H1 (cell line): Measurements from ENCODE around the gene SLC16A6. TPM values are rescaled to one million over a fixed set of nuclear protein-coding genes. Genes with fewer than 3 reads are reported as not detected.

Source experiments
- CTCF ChIA-PET: fragments of 300-600 bp; sonication (Branson Sonifier 250); formaldehyde crosslinking; loops from one replicate; lab custom pipeline; 2021; ENCODE audit not compliant: partially characterized antibody; lab: Charles Lee
- POLR2A ChIA-PET: fragments of 300-600 bp; sonication (Branson Sonifier 250); formaldehyde crosslinking; loops from one replicate; lab custom pipeline; 2021; ENCODE audit warnings: inconsistent platforms; ENCODE audit not compliant: partially characterized antibody; lab: Charles Lee
- DNase-seq, 2 experiments: peaks; one replicate each; pipeline versions ENCODE4 v3.0.0 to v3.0.0-alpha.2; 2010 to 2022; ENCODE audit warnings: low spot score in 2 of 2, low read depth in 1 of 2, mixed read lengths in 1 of 2
- FAIRE-seq: peaks from 2 replicates; lab custom pipeline; 2011; peaks lifted over from hg19 to GRCh38; lab: Jason Lieb, UNC
- H2AFZ ChIP-seq: 2 replicates; pipeline ENCODE4 v1.8.1; 2012; ENCODE audit warnings: low read length, inconsistent platforms
- H2AK5ac ChIP-seq: 2 replicates; pipeline ENCODE4 v1.6.1; 2013; ENCODE audit warnings: low read depth, low read length
- H2BK120ac ChIP-seq: replicated peaks from 2 replicates; pipeline ENCODE3; 2013; ENCODE audit warnings: low read depth, low read length, inconsistent platforms
- H2BK12ac ChIP-seq: 2 replicates; pipeline ENCODE4 v1.6.1; 2013; ENCODE audit warnings: low read depth, low read length
- H2BK15ac ChIP-seq: 2 replicates; pipeline ENCODE4 v1.6.1; 2013; ENCODE audit warnings: low read length
- H2BK20ac ChIP-seq: 2 replicates; pipeline ENCODE4 v1.6.1; 2013; ENCODE audit warnings: low read length
- H2BK5ac ChIP-seq: 2 replicates; pipeline ENCODE4 v1.6.1; 2013; ENCODE audit warnings: low read depth, low read length
- H3K14ac ChIP-seq: 2 replicates; pipeline ENCODE4 v1.6.1; 2013; ENCODE audit warnings: inconsistent platforms; ENCODE audit not compliant: insufficient read length
- H3K18ac ChIP-seq: 2 replicates; pipeline ENCODE4 v1.6.1; 2013; ENCODE audit warnings: low read length; ENCODE audit errors: extremely low read depth
- H3K23ac ChIP-seq: 2 replicates; pipeline ENCODE4 v1.6.1; 2013; ENCODE audit warnings: inconsistent platforms; ENCODE audit not compliant: insufficient read length
- H3K23me2 ChIP-seq: 2 replicates; pipeline ENCODE4 v1.6.1; 2013; ENCODE audit warnings: low read depth, low read length
- H3K27ac ChIP-seq: 2 replicates; pipeline ENCODE4 v1.6.1; 2011; ENCODE audit warnings: low read depth, low read length, inconsistent platforms
- H3K27me3 ChIP-seq, 4 experiments: replicated peaks in 1 of 4; 1 replicate in 1 of 4; 2 replicates in 3 of 4; pipeline versions ENCODE4 v1.6.1 to v1.8.1; 2011 to 2013; ENCODE audit warnings: low read length in 3 of 4, mild to moderate bottlenecking in 3 of 4, inconsistent platforms in 2 of 4, mixed read lengths in 2 of 4, moderate library complexity in 1 of 4; ENCODE audit not compliant: control insufficient read depth in 3 of 4, insufficient read depth in 3 of 4; ENCODE audit errors: extremely low read depth in 1 of 4
- H3K36me3 ChIP-seq, 4 experiments: 2 replicates each; pipeline versions ENCODE4 v1.6.1 to v1.8.1; 2011 to 2013; ENCODE audit warnings: mild to moderate bottlenecking in 4 of 4, low read length in 3 of 4, moderate library complexity in 2 of 4, control low read depth in 1 of 4, inconsistent platforms in 1 of 4; ENCODE audit not compliant: insufficient read depth in 4 of 4, control insufficient read depth in 2 of 4
- H3K4ac ChIP-seq: replicated peaks from 2 replicates; pipeline ENCODE3; 2013; ENCODE audit warnings: low read length, low read depth, mixed read lengths, inconsistent platforms; ENCODE audit not compliant: insufficient read length
- H3K4me1 ChIP-seq, 4 experiments: replicated peaks in 1 of 4; 1 replicate in 1 of 4; 2 replicates in 3 of 4; pipeline versions ENCODE4 v1.6.1 to v1.8.1; 2011 to 2013; ENCODE audit warnings: low read length in 3 of 4, inconsistent platforms in 2 of 4, mixed read lengths in 1 of 4; ENCODE audit not compliant: insufficient read depth in 4 of 4, control insufficient read depth in 3 of 4
- H3K4me2 ChIP-seq, 2 experiments: 2 replicates each; pipeline versions ENCODE4 v1.6.1 to v1.8.1; 2011 to 2013; ENCODE audit warnings: low read depth in 2 of 2, low read length in 2 of 2, control low read depth in 1 of 2, inconsistent platforms in 1 of 2, mild to moderate bottlenecking in 1 of 2; ENCODE audit not compliant: insufficient read depth in 1 of 2
- H3K4me3 ChIP-seq, 4 experiments: fragments of 200-600, 300-600 bp in 1 of 4; sonication (generic), shearing (Covaris generic), sonication (Bioruptor Twin) in 1 of 4; 2 replicates each; pipeline versions ENCODE4 v1.5.1 to v1.8.1; 2011 to 2016; ENCODE audit warnings: low read length in 4 of 4, low read depth in 3 of 4, control low read depth in 2 of 4, inconsistent platforms in 2 of 4, mild to moderate bottlenecking in 2 of 4, mixed read lengths in 1 of 4, moderate library complexity in 1 of 4; ENCODE audit not compliant: insufficient read depth in 2 of 4; ENCODE audit errors: extremely low read depth in 1 of 4
- H3K56ac ChIP-seq: replicated peaks from 2 replicates; pipeline ENCODE3; 2013; ENCODE audit warnings: low read depth, mild to moderate bottlenecking, mixed read lengths, low read length, inconsistent platforms; ENCODE audit not compliant: insufficient read length
- H3K79me1 ChIP-seq: 2 replicates; pipeline ENCODE4 v1.6.1; 2013; ENCODE audit warnings: low read depth, low read length, control low read depth
- H3K79me2 ChIP-seq, 2 experiments: 2 replicates each; pipeline versions ENCODE4 v1.6.1 to v1.8.1; 2012 to 2013; ENCODE audit warnings: low read length in 2 of 2, mild to moderate bottlenecking in 2 of 2, inconsistent platforms in 1 of 2; ENCODE audit not compliant: insufficient read depth in 2 of 2, control insufficient read depth in 1 of 2
- H3K9ac ChIP-seq, 4 experiments: replicated peaks in 1 of 4; 1 replicate in 1 of 4; 2 replicates in 3 of 4; pipeline versions ENCODE4 v1.6.1 to v1.8.1; 2011 to 2013; ENCODE audit warnings: low read depth in 3 of 4, low read length in 3 of 4, control low read depth in 2 of 4, mild to moderate bottlenecking in 2 of 4, moderate library complexity in 2 of 4, inconsistent platforms in 1 of 4; ENCODE audit errors: extremely low read depth in 1 of 4
- H3K9me3 ChIP-seq, 2 experiments: 2 replicates each; pipeline versions ENCODE4 v1.6.1 to v1.8.1; 2012 to 2013; ENCODE audit warnings: mild to moderate bottlenecking in 2 of 2, moderate library complexity in 2 of 2, control low read depth in 1 of 2, inconsistent platforms in 1 of 2, low read depth in 1 of 2, low read length in 1 of 2, mixed read lengths in 1 of 2; ENCODE audit not compliant: insufficient read depth in 2 of 2
- H4K20me1 ChIP-seq, 2 experiments: replicated peaks in 1 of 2; 2 replicates each; pipeline versions ENCODE3 to v1.8.1; 2011 to 2013; ENCODE audit warnings: inconsistent platforms in 2 of 2, low read length in 2 of 2, mild to moderate bottlenecking in 1 of 2; ENCODE audit not compliant: insufficient read depth in 2 of 2, control insufficient read depth in 1 of 2
- H4K5ac ChIP-seq: 2 replicates; pipeline ENCODE4 v1.6.1; 2013; ENCODE audit warnings: low read length, low read depth, mixed read lengths, inconsistent platforms; ENCODE audit not compliant: insufficient read length
- H4K8ac ChIP-seq: 2 replicates; pipeline ENCODE4 v1.8.0; 2013; ENCODE audit warnings: mild to moderate bottlenecking, moderate library complexity, low read length, inconsistent platforms; ENCODE audit not compliant: insufficient read depth; ENCODE audit errors: extremely low read depth
- H4K91ac ChIP-seq: replicated peaks from 2 replicates; pipeline ENCODE3; 2013; ENCODE audit warnings: low read length, mixed read lengths, inconsistent platforms; ENCODE audit not compliant: insufficient read length
- BCL11A ChIP-seq, 2 experiments: IDR thresholded peaks; one replicate each; pipeline ENCODE4 v1.6.1; 2011; ENCODE audit warnings: low read depth in 2 of 2, low read length in 2 of 2, mild to moderate bottlenecking in 2 of 2
- HDAC2 ChIP-seq, 2 experiments: fragments of 300-600 bp in 1 of 2; sonication (generic) in 1 of 2; IDR thresholded peaks; 2 replicates each; pipeline ENCODE4 v1.6.1; 2011 to 2012; ENCODE audit warnings: low read depth in 2 of 2, low read length in 2 of 2, mild to moderate bottlenecking in 2 of 2, moderate library complexity in 2 of 2, borderline replicate concordance in 1 of 2, inconsistent platforms in 1 of 2
- HDAC6 ChIP-seq: IDR thresholded peaks from one replicate; pipeline ENCODE4 v1.7.1; 2012; ENCODE audit warnings: low read depth, mild to moderate bottlenecking, inconsistent platforms, low read length, moderate library complexity
- NRF1 ChIP-seq: IDR thresholded peaks from 2 replicates; pipeline ENCODE4 v1.6.1; 2011; ENCODE audit warnings: mild to moderate bottlenecking, low read depth, low read length, improper control_type of control experiment
- SIX5 ChIP-seq: IDR thresholded peaks from 2 replicates; pipeline ENCODE4 v1.6.1; 2011; ENCODE audit warnings: mild to moderate bottlenecking, low read depth, low read length
- SP2 ChIP-seq: IDR thresholded peaks from 2 replicates; pipeline ENCODE4 v1.6.1; 2012; ENCODE audit warnings: mild to moderate bottlenecking, low read length, inconsistent platforms
- SP4 ChIP-seq: IDR thresholded peaks from 2 replicates; pipeline ENCODE4 v1.6.1; 2012; ENCODE audit warnings: low read length, inconsistent platforms
- TAF7 ChIP-seq: optimal IDR thresholded peaks from 2 replicates; pipeline ENCODE3; 2011; ENCODE audit warnings: low read depth, mild to moderate bottlenecking, inconsistent platforms, low read length, moderate library complexity, borderline replicate concordance
- polyA plus RNA-seq, 7 experiments: library from polyadenylated mRNA; depleted of rRNA in 3 of 7; stranded (reverse) in 5 of 7; unstranded in 2 of 7; fragments of >200 nt in 5 of 7; fragments of 200-250 nt in 2 of 7; gene quantifications; 1 replicate in 5 of 7; 2 replicates in 1 of 7; 4 replicates in 1 of 7; pipeline versions ENCODE4 v1.2.1 to v1.2.3, GENCODE V29; 2011 to 2013; ENCODE audit warnings: missing spikeins in 2 of 7, mixed read lengths in 2 of 7
- total RNA-seq: library from RNA; stranded (reverse); fragmentation: NEBNext Ultra II Directional; extraction: Animal tissue kit (Norgen Biotek cat#: 25700); gene quantifications from 2 replicates; pipeline ENCODE4 v1.2.1, GENCODE V29; 2021
- TF ChIP-seq, protein P1 (sequence below): IDR thresholded peaks from 2 replicates; pipeline ENCODE4 v1.6.1; 2012; ENCODE audit warnings: low read length, inconsistent platforms
- TF ChIP-seq, protein P2 (sequence below): IDR thresholded peaks from 2 replicates; pipeline ENCODE4 v1.6.1; 2011; ENCODE audit warnings: low read length, improper control_type of control experiment
- TF ChIP-seq, protein P3 (sequence below): IDR thresholded peaks from 2 replicates; pipeline ENCODE4 v1.6.1; 2012; ENCODE audit warnings: inconsistent platforms

Gene SLC16A6
- total and polyA plus RNA-seq, 2 of the 8 experiments (the other 6 are each of a cell fraction or from before 2014, with no cell fraction given): 0.17 to 0.22 TPM

DNA sequence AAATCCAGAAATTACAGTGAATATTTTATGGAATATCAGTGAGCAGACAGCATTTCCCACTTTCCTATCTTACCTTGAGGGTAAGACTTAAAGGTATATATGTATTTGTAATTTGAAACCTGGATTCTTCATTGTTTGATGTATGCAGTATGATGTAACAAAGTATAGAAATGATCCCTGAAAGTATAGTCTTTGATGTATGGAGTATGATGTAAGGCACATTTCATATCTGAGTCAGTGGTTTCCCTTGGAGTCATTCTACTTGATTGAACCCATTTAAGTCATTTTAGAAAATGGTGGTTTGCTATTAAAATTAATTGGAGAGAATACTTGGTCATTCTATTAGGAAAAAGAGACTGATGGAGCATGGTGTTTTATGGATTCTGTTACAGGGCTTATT lies 33.0 kb downstream of the SLC16A6 start:
- H2BK15ac ChIP-seq: no peak overlapping the region
- ChIA-PET POLR2A (interaction anchor here (0.8 kb wide), 1 partner anchor 10 kb away, joined by 3 read pairs; the partner anchor contains the start of gene AMZ2), CTCF (interaction anchor here (0.7 to 9.2 kb wide), 5 partner anchors 56 to 208 kb away, joined by 3 to 98 read pairs (median 3); no protein-coding TSS in a partner anchor)
- no peak overlapping the region for H4K91ac ChIP-seq
- no peak overlapping the region for H2BK12ac ChIP-seq
- H4K8ac ChIP-seq: no peak overlapping the region
- 0 out of 7 replicates have a peak, but pooled peaks cover 0 to 3% (median 0%) of the 10 kb centered on the region in 4 experiments for H3K27me3 ChIP-seq
- H3K23ac ChIP-seq: no peak overlapping the region
- no peak overlapping the region for H4K5ac ChIP-seq
- no peak overlapping the region for H3K4me2 ChIP-seq
- H2BK20ac ChIP-seq: no peak overlapping the region
- FAIRE-seq (no peak), DNase-seq (no peak)
- H3K18ac ChIP-seq: no peak overlapping the region
- no peak overlapping the region for H2BK5ac ChIP-seq
- H3K79me2 ChIP-seq: no peaks in the 10 kb centered on the region
- H2BK120ac ChIP-seq: no peak overlapping the region
- H2AFZ ChIP-seq: no peak overlapping the region
- H3K9ac ChIP-seq: no peak overlapping the region
- H3K23me2 ChIP-seq: no peaks in the 10 kb centered on the region
- no peak overlapping the region for H3K27ac ChIP-seq
- peaks cover 0 to 21% (median 1%) of the 10 kb centered on the region in 4 experiments; a peak in 3 of 8 replicates for H3K36me3 ChIP-seq
- H3K79me1 ChIP-seq: no peaks in the 10 kb centered on the region
- H3K9me3 ChIP-seq: no peaks in the 10 kb centered on the region
- H2AK5ac ChIP-seq: no peak overlapping the region
- no peak overlapping the region for H3K4ac ChIP-seq
- H3K14ac ChIP-seq: no peak overlapping the region
- no peak overlapping the region for H3K4me3 ChIP-seq
- peaks cover 0 to 8% (median 4%) of the 10 kb centered on the region in 4 experiments; a peak in 3 of 7 replicates for H3K4me1 ChIP-seq
- no peaks in the 10 kb centered on the region for H4K20me1 ChIP-seq
- no peak overlapping the region for H3K56ac ChIP-seq
- TF ChIP-seq, protein P1, sequence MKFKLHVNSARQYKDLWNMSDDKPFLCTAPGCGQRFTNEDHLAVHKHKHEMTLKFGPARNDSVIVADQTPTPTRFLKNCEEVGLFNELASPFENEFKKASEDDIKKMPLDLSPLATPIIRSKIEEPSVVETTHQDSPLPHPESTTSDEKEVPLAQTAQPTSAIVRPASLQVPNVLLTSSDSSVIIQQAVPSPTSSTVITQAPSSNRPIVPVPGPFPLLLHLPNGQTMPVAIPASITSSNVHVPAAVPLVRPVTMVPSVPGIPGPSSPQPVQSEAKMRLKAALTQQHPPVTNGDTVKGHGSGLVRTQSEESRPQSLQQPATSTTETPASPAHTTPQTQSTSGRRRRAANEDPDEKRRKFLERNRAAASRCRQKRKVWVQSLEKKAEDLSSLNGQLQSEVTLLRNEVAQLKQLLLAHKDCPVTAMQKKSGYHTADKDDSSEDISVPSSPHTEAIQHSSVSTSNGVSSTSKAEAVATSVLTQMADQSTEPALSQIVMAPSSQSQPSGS: no peak
- TF ChIP-seq, protein P2, sequence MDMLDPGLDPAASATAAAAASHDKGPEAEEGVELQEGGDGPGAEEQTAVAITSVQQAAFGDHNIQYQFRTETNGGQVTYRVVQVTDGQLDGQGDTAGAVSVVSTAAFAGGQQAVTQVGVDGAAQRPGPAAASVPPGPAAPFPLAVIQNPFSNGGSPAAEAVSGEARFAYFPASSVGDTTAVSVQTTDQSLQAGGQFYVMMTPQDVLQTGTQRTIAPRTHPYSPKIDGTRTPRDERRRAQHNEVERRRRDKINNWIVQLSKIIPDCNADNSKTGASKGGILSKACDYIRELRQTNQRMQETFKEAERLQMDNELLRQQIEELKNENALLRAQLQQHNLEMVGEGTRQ: no peak
- no peak for TF ChIP-seq HDAC6
- no peak for TF ChIP-seq SIX5
- TF ChIP-seq NRF1: no peak
- TF ChIP-seq SP2: no peak
- TF ChIP-seq SP4: no peak
- no peak for TF ChIP-seq HDAC2 (IDR thresholded peaks at IDR 0.05; ENCODE audit: borderline replicate concordance in 1 of 2, low read depth in 2 of 2, low read length in 2 of 2)
- no peak for TF ChIP-seq TAF7
- TF ChIP-seq BCL11A (IDR thresholded peaks at IDR 0.05; ENCODE audit: low read depth in 2 of 2, low read length in 2 of 2): no peak
- TF ChIP-seq, protein P3, sequence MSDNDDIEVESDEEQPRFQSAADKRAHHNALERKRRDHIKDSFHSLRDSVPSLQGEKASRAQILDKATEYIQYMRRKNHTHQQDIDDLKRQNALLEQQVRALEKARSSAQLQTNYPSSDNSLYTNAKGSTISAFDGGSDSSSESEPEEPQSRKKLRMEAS: no peak
